Measurements from ENCODE around the gene PRPF19. TPM values are rescaled to one million over a fixed set of nuclear protein-coding genes. Genes with fewer than 3 reads are reported as not detected.
A peak's percentile ranks its signal among the peaks of the same experiment; 100 is the strongest.

Gene PRPF19
- total RNA-seq, 6 donors from 2014 or later = 10.5 to 72.8 (median 55.1) TPM

GRCh38 chr11:60844045-60844869, 62.1 kb downstream of the PRPF19 start:
- Histone ChIP-seq H3K4me3 (peak overlapping the region in 1 of 4 donors; percentile 15), H3K36me3 (peaks cover 0 to 17% (median 13%) of the 10 kb centered on the region in 4 donors), H3K27me3 (no peaks in the 10 kb centered on the region), H3K27ac (no peak overlapping the region), H3K4me1 (peaks cover 21 to 44% (median 31%) of the 10 kb centered on the region in 4 donors), H3K9me3 (no peaks in the 10 kb centered on the region)
- 64 to 70% methylated on average over 10 of the region's 10 CpGs for WGBS, 2 donors
- TF ChIP-seq EP300 (IDR thresholded peaks at IDR 0.05) (no peak), POLR2AphosphoS5 (IDR thresholded peaks at IDR 0.05) (no peak), POLR2A (IDR thresholded peaks at IDR 0.05) (no peak), CTCF (IDR thresholded peaks at IDR 0.05) (no peak)
- DNase-seq (no peak), ATAC-seq (ENCODE audit: low FRiP score in 2 of 2) (no peak)

GRCh38 chr11:60842668-60843600, 63.5 kb downstream of the PRPF19 start:
- no peaks in the 10 kb centered on the region for H3K9me3 ChIP-seq
- H3K4me1 ChIP-seq = peaks cover 21 to 44% (median 31%) of the 10 kb centered on the region in 4 donors
- DNase-seq = no peak
- H3K27ac ChIP-seq = peak overlapping the region in 3 of 4 donors; percentile 64 to 74 (median 73)
- H3K36me3 ChIP-seq = peaks cover 0 to 5% (median 2%) of the 10 kb centered on the region in 4 donors
- no peaks in the 10 kb centered on the region for H3K27me3 ChIP-seq
- peak overlapping the region; percentile 80 to 96 (median 84) for H3K4me3 ChIP-seq
- ATAC-seq (ENCODE audit: low FRiP score in 2 of 2) = no peak
- 14 to 18% methylated on average over 21 to 23 of the region's 23 CpGs for WGBS, 2 donors
- TF ChIP-seq EP300 (IDR thresholded peaks at IDR 0.05) (no peak), POLR2A (IDR thresholded peaks at IDR 0.05) (no peak), POLR2AphosphoS5 (IDR thresholded peaks at IDR 0.05) (no peak), CTCF (IDR thresholded peaks at IDR 0.05) (no peak)

GRCh38 chr11:60841797-60842667, 64.4 kb downstream of the PRPF19 start, which contains the start of gene CCDC86:
TSS of gene CCDC86 (plus strand) at chr11:60842113. CDS start at chr11:60842125, 12 bp downstream.
- Histone ChIP-seq H3K27me3 (no peaks in the 10 kb centered on the region), H3K4me3 (peak within 1 kb of the TSS; percentile 80 to 96 (median 84)), H3K9me3 (no peaks in the 10 kb centered on the region), H3K27ac (peak within 1 kb of the TSS; percentile 64 to 76 (median 74)), H3K36me3 (no peaks in the 10 kb centered on the region), H3K4me1 (peaks cover 21 to 44% (median 31%) of the 10 kb centered on the region in 4 donors)
- peak; percentile 93 to 95 for TF ChIP-seq POLR2AphosphoS5 (IDR thresholded peaks at IDR 0.05)
- TF ChIP-seq EP300 (IDR thresholded peaks at IDR 0.05) = peak in 1 of 4 donors; percentile 53
- peak in 3 of 6 experiments; percentile 9 to 29 (median 16) for TF ChIP-seq CTCF (IDR thresholded peaks at IDR 0.05)
- TF ChIP-seq POLR2A (IDR thresholded peaks at IDR 0.05) = peak in 2 of 4 donors; percentile 37 to 38
- DNase-seq = peak; percentile 95 to 99
- peak; percentile 95 to 96 for ATAC-seq (ENCODE audit: low FRiP score in 2 of 2)
- 1 to 2% methylated on average over 17 to 57 of the region's 57 CpGs for WGBS, 2 donors

Other genes starting within 250 kb of the PRPF19 start
- 10 to 100 TPM in 4 of 6 donors, 1 to 10 TPM in 1, not detected in 1; 3.7 to 82.9 (median 15.5) TPM for gene MS4A8, start 207.0 kb downstream of the PRPF19 start, total RNA-seq
- gene MS4A18, start 181.9 kb downstream of the PRPF19 start, total RNA-seq = not detected
- gene MS4A15, start 149.7 kb downstream of the PRPF19 start, total RNA-seq = 100 to 1,000 TPM in 5 of 6 donors, 10 to 100 TPM in 1; 65.5 to 227 (median 120) TPM
- gene MS4A10, start 121.3 kb downstream of the PRPF19 start, total RNA-seq = not detected
- 10 to 100 TPM in 5 of 6 donors, 1 to 10 TPM in 1; 9.0 to 25.1 (median 17.9) TPM for gene CCDC86, start 64.5 kb downstream of the PRPF19 start, total RNA-seq
- 1 to 10 TPM in 3 of 6 donors, under 1 TPM in 1, not detected in 2; 0.49 to 1.5 (median 1.1) TPM for gene PTGDR2, start 50.6 kb downstream of the PRPF19 start, total RNA-seq
- not detected for gene ZP1, start 39.0 kb downstream of the PRPF19 start, total RNA-seq
- 100 to 1,000 TPM in 5 of 6 donors, 10 to 100 TPM in 1; 27.2 to 153 (median 129) TPM for gene TMEM109, start 7.6 kb upstream of the PRPF19 start, total RNA-seq
- gene TMEM132A, start 17.9 kb upstream of the PRPF19 start, total RNA-seq = 10 to 100 TPM in 2 of 6 donors, 1 to 10 TPM in 4; 3.6 to 18.2 (median 9.4) TPM
- gene SLC15A3, start 45.6 kb upstream of the PRPF19 start, total RNA-seq = 100 to 1,000 TPM in 4 of 6 donors, 10 to 100 TPM in 2; 29.5 to 186 (median 115) TPM
- 10 to 100 TPM in 2 of 6 donors, 1 to 10 TPM in 4; 3.8 to 27.2 (median 5.3) TPM for gene CD6, start 65.1 kb upstream of the PRPF19 start, total RNA-seq
- 1 to 10 TPM; 1.2 to 3.1 (median 2.1) TPM for gene CD5, start 195.9 kb upstream of the PRPF19 start, total RNA-seq